Pons (tissue), 1 donor: ENCODE data around the gene COL3A1.
A peak's percentile ranks its signal among the peaks of the same experiment; 100 is the strongest.

Source experiments
- DNase-seq: peaks from one replicate; pipeline ENCODE4 v3.0.0-alpha.2; 2016; ENCODE audit warnings: low spot score

COL3A1 gene

GRCh38 chr2:188975497-188976102, 1.4 kb downstream of the COL3A1 start:
- DNase-seq: no peak

GRCh38 chr2:188976545-188977268, 2.5 kb downstream of the COL3A1 start:
- DNase-seq: no peak

- DNase-seq: no peak
Observed at GRCh38 chr2:188977317-188977716, 3.1 kb downstream of the COL3A1 start.

GRCh38 chr2:188978291-188979081, 4.3 kb downstream of the COL3A1 start:
- peak; percentile 37 for DNase-seq

- DNase-seq: no peak
Observed at GRCh38 chr2:188979187-188980114, 5.3 kb downstream of the COL3A1 start.

- DNase-seq: no peak
Observed at GRCh38 chr2:188983427-188984064, 9.4 kb downstream of the COL3A1 start.

- no peak for DNase-seq
Observed at GRCh38 chr2:188984065-188984491, 9.9 kb downstream of the COL3A1 start.

- DNase-seq: no peak
Observed at GRCh38 chr2:188984680-188985079, 10.5 kb downstream of the COL3A1 start.

GRCh38 chr2:188986839-188987238, 12.7 kb downstream of the COL3A1 start:
- DNase-seq: no peak

GRCh38 chr2:188993247-188993646, 19.1 kb downstream of the COL3A1 start:
- no peak for DNase-seq

GRCh38 chr2:188997263-188997662, 23.1 kb downstream of the COL3A1 start:
- no peak for DNase-seq

GRCh38 chr2:189000221-189000620, 26.0 kb downstream of the COL3A1 start:
- no peak for DNase-seq

GRCh38 chr2:189002079-189002478, 27.9 kb downstream of the COL3A1 start:
- no peak for DNase-seq

- DNase-seq: no peak
Observed at GRCh38 chr2:189008555-189009262, 34.5 kb downstream of the COL3A1 start.

GRCh38 chr2:189010536-189010935, 36.4 kb downstream of the COL3A1 start:
- DNase-seq: no peak

- no peak for DNase-seq
Observed at GRCh38 chr2:189012351-189012750, 38.2 kb downstream of the COL3A1 start.

GRCh38 chr2:189013031-189013430, 38.9 kb downstream of the COL3A1 start:
- DNase-seq: no peak

- DNase-seq: no peak
Observed at GRCh38 chr2:189013671-189014448, 39.7 kb downstream of the COL3A1 start.

GRCh38 chr2:189014449-189015138, 40.4 kb downstream of the COL3A1 start:
- DNase-seq: no peak
